ENCODE measurements around the gene MARK1.

DNA sequence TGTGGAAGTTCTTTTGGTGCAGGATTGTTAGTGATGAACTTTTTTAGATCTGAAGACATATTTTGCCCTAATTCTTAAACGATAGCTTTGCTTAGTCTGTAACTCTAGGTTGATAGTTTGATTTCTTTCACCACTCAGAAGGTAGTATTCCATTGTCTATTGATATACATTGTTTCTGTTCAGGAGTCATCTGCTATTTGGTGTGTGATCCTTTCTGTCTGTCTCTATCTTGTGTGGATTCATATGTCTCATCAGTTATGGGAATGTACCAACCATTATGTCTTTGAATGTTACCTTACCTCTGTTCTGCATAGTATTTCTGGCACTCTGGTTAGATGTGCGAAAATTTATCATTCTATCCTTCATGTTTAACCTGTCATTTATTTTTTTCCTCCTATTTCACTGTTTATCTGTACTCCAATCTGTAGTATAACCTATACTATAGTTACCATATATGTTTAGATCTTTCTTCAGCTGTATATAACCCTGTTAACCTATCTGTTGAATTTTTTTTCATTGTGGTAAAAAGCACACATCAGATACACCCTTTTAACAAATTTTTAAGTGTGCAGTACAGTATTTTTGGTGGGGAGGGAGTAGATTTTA lies 5.7 kb downstream of the MARK1 start:
- TF ChIP-seq, protein P1, sequence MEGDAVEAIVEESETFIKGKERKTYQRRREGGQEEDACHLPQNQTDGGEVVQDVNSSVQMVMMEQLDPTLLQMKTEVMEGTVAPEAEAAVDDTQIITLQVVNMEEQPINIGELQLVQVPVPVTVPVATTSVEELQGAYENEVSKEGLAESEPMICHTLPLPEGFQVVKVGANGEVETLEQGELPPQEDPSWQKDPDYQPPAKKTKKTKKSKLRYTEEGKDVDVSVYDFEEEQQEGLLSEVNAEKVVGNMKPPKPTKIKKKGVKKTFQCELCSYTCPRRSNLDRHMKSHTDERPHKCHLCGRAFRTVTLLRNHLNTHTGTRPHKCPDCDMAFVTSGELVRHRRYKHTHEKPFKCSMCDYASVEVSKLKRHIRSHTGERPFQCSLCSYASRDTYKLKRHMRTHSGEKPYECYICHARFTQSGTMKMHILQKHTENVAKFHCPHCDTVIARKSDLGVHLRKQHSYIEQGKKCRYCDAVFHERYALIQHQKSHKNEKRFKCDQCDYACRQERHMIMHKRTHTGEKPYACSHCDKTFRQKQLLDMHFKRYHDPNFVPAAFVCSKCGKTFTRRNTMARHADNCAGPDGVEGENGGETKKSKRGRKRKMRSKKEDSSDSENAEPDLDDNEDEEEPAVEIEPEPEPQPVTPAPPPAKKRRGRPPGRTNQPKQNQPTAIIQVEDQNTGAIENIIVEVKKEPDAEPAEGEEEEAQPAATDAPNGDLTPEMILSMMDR (conservative IDR thresholded peaks at IDR 0.05; ENCODE audit: low read depth, low read length): no peak
- TF ChIP-seq, protein P2, sequence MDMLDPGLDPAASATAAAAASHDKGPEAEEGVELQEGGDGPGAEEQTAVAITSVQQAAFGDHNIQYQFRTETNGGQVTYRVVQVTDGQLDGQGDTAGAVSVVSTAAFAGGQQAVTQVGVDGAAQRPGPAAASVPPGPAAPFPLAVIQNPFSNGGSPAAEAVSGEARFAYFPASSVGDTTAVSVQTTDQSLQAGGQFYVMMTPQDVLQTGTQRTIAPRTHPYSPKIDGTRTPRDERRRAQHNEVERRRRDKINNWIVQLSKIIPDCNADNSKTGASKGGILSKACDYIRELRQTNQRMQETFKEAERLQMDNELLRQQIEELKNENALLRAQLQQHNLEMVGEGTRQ (IDR thresholded peaks at IDR 0.05; ENCODE audit: low read depth, low read length): no peak
- TF ChIP-seq POLR2A (IDR thresholded peaks at IDR 0.05; ENCODE audit: low read depth, low read length): no peak
- TF ChIP-seq RFX5 (IDR thresholded peaks at IDR 0.05; ENCODE audit: low read depth, low read length): no peak
- TF ChIP-seq MXI1 (IDR thresholded peaks at IDR 0.05; ENCODE audit: borderline replicate concordance, low read depth, low read length): no peak
- no peak for TF ChIP-seq MAFK (IDR thresholded peaks at IDR 0.05; ENCODE audit: low read depth, low read length)
- TF ChIP-seq BHLHE40 (IDR thresholded peaks at IDR 0.05; ENCODE audit: low read depth, low read length): no peak
- no peak for TF ChIP-seq RAD21 (IDR thresholded peaks at IDR 0.05; ENCODE audit: low read length)
- no peak for TF ChIP-seq CEBPB (IDR thresholded peaks at IDR 0.05; ENCODE audit: low read depth, low read length)
- TF ChIP-seq, protein P3, sequence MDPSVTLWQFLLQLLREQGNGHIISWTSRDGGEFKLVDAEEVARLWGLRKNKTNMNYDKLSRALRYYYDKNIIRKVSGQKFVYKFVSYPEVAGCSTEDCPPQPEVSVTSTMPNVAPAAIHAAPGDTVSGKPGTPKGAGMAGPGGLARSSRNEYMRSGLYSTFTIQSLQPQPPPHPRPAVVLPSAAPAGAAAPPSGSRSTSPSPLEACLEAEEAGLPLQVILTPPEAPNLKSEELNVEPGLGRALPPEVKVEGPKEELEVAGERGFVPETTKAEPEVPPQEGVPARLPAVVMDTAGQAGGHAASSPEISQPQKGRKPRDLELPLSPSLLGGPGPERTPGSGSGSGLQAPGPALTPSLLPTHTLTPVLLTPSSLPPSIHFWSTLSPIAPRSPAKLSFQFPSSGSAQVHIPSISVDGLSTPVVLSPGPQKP (IDR thresholded peaks at IDR 0.05; ENCODE audit: borderline replicate concordance, low read depth, low read length): no peak
- no peak for TF ChIP-seq SMC3 (IDR thresholded peaks at IDR 0.05; ENCODE audit: low read depth, low read length)
- TF ChIP-seq MAZ (IDR thresholded peaks at IDR 0.05; ENCODE audit: borderline replicate concordance, low read depth, low read length): no peak
